Metanephros (tissue), 1 donor: Measurements from ENCODE around the gene MOB2. TPM values are rescaled to one million over a fixed set of nuclear protein-coding genes. Genes with fewer than 3 reads are reported as not detected.

Experiments used
- total RNA-seq: library from RNA; depleted of rRNA; stranded (reverse); fragments of >200 nt; gene quantifications from one replicate; pipeline ENCODE4 v1.2.3, GENCODE V29; 2014

The MOB2 gene, protein sequence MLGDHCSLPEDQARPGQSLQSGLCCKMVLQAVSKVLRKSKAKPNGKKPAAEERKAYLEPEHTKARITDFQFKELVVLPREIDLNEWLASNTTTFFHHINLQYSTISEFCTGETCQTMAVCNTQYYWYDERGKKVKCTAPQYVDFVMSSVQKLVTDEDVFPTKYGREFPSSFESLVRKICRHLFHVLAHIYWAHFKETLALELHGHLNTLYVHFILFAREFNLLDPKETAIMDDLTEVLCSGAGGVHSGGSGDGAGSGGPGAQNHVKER
- total RNA-seq: 32.3 TPM

DNA sequence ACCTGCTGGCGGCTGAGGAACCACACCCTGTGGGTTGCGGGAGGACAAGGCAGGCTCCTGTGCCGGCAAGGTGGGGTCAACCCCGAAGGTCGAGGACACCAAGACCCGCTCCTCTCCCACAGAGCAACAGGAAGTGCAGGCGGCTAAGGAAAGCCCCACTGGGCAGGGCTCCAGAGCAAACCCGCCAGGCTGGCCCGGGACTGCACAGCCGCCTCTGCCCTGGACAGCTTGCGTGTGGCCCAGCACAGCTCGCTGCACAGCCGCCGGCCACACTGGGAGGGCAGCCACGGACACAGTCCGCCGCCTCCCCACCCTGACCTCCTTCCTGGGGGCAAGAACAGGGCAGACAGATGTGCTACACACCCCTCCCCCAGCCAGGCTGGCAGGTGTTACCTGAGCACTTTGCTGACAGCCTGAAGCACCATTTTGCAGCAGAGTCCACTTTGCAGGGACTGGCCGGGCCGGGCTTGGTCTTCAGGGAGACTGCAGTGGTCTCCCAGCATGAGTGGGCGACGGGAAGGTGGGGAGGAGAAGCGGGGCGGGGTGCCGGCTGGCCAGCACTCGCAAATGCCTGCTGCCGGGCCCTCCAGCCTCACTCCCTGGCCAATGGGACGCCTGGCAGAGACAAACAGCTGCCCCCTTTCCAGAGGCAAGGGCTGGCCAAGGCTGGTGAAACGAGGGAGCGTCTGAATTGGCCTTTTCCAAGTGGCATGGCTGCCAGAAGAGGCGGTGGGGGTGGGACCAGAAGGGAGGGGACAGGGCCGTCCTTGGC, at the start of gene MOB2:
MOB2 (minus strand) TSS at position 726 of the 772 bp plus-strand sequence; CDS start at position 503, 223 bp downstream.

Other genes starting within 250 kb of the MOB2 start
- 71.4 TPM for gene TOLLIP, start 177.1 kb downstream of the MOB2 start, total RNA-seq
- gene BRSK2, start 96.8 kb downstream of the MOB2 start, total RNA-seq: 0.47 TPM
- 4.3 TPM for gene DUSP8, start 85.5 kb upstream of the MOB2 start, total RNA-seq
- not detected for gene KRTAP5-1, start 98.5 kb upstream of the MOB2 start, total RNA-seq
- not detected for gene KRTAP5-2, start 111.5 kb upstream of the MOB2 start, total RNA-seq
- gene KRTAP5-3, start 121.7 kb upstream of the MOB2 start, total RNA-seq: not detected
- not detected for gene KRTAP5-4, start 135.4 kb upstream of the MOB2 start, total RNA-seq
- gene KRTAP5-5, start 143.0 kb upstream of the MOB2 start, total RNA-seq: not detected
- gene KRTAP5-6, start 210.4 kb upstream of the MOB2 start, total RNA-seq: not detected